Ovary (tissue), 9 donors: ENCODE data around the gene CCDC71L. TPM values are rescaled to one million over a fixed set of nuclear protein-coding genes. Genes with fewer than 3 reads are reported as not detected.

Source experiments
- DNase-seq, 5 donors: peaks; one replicate each; pipeline ENCODE4 v3.0.0-alpha.2; 2019 to 2020
- H3K27ac ChIP-seq, 2 donors: fragments of 200-600 bp; one replicate each; pipeline versions ENCODE4 v1.5.1 to v1.8.0; 2019 to 2022
- H3K27me3 ChIP-seq: fragments of 200-600 bp; one replicate; pipeline ENCODE4 v1.8.0; 2022
- H3K36me3 ChIP-seq: fragments of 200-600 bp; sonication (generic); one replicate; pipeline ENCODE4 v1.5.1; 2019
- H3K4me1 ChIP-seq: one replicate; pipeline ENCODE4 v1.8.1; 2013; ENCODE audit warnings: mild to moderate bottlenecking, moderate library complexity; ENCODE audit not compliant: insufficient read depth
- H3K4me3 ChIP-seq: fragments of 200-600 bp; sonication (generic); one replicate; pipeline ENCODE4 v1.5.1; 2017
- H3K9me3 ChIP-seq, 2 donors: fragments of 200-600 bp in 1 of 2; sonication (generic) in 1 of 2; one replicate each; pipeline versions ENCODE4 v1.5.1 to v1.8.1; 2013 to 2019; ENCODE audit warnings: mild to moderate bottlenecking in 1 of 2, moderate library complexity in 1 of 2
- EP300 ChIP-seq: sonication (generic); formaldehyde crosslinking; IDR thresholded peaks from one replicate; pipeline ENCODE4 v1.6.1; 2017; ENCODE audit warnings: antibody characterized with exemption
- POLR2A ChIP-seq: fragments of 450-650 bp; IDR thresholded peaks from one replicate; pipeline ENCODE4 v1.6.1; 2017; ENCODE audit warnings: antibody characterized with exemption, mild to moderate bottlenecking, moderate library complexity
- WGBS, 3 donors: extraction: QIAGEN DNeasy Blood & Tissue Kit in 1 of 3; methylation state at CpG; one replicate each; pipeline versions ENCODE4 v1.1.5 to v1.1.7; 2013 to 2017; 5-methylcytosine and 5-hydroxymethylcytosine counted together
- intact Hi-C, 4 donors: fragments of 100-400 bp; cut with DNase I; formaldehyde crosslinking; loops; one replicate each; pipeline versions ENCODE4 v1.11.0 to v1.15.1; 2022 to 2023
- polyA plus RNA-seq, 2 donors: library from polyadenylated mRNA; stranded (reverse); fragments of 200-250 nt in 1 of 2; fragments of 350-450 nt in 1 of 2; fragmentation: Illumina TruSeq in 1 of 2; extraction: RNeasy Lipid Tissue Mini Kit (QIAGEN cat#74804) in 1 of 2; gene quantifications; one replicate each; pipeline ENCODE4 v1.2.3, GENCODE V29; 2013 to 2014
- total RNA-seq, 7 donors: library from RNA; depleted of rRNA in 2 of 7; stranded (reverse); fragments of >200 nt in 2 of 7; fragmentation: NEBNext Ultra II Directional in 3 of 7; extraction: Animal tissue kit (Norgen Biotek cat#: 25700) in 3 of 7; gene quantifications; one replicate each; pipeline versions ENCODE4 v1.1.0 to v1.2.4, GENCODE V29; 2016 to 2023
- TF ChIP-seq, protein P1 (sequence below), 3 donors: fragments of 450-650 bp in 2 of 3; fragments of 200-600 bp in 1 of 3; IDR thresholded peaks; one replicate each; pipeline versions ENCODE4 v1.5.1 to v1.8.0; 2016 to 2022; ENCODE audit warnings: antibody characterized with exemption in 3 of 3, mild to moderate bottlenecking in 1 of 3
- donor health status: DM: no; HTN: no; CAD: no; lungs with moderate emphysema.
- donor health status: DM: no; HTN: no; CAD: no.
- donor health status: Bipolar disorder and iron deficiency.
- donor health status: DM: yes; HTN: yes; CAD: no.
- donor health status: DM: no; HTN: no; CAD: no.
- donor health status: DM: yes; HTN: yes; CAD: no.

The CCDC71L gene
- total and polyA plus RNA-seq, 9 donors, result 9.9 to 77.1 (median 18.5) TPM

DNA sequence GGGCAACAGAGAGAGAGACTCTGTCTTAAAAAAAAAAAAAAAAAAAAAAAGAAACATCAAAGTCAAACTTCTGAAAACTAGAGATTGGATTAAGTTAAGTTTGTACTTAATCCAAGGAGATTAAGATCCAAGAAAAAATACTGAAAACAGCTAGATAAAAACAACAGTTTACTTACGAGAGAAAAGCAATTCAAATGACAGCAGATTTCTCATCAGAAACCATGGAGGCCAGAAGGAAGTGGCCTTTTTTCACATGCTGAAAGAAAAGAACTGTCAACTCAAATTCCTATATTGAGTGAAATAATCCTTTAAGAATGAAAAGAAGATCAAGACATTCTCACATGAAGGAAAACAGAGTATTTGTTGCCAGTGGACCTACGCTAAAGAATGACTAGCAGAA lies 5.4 kb upstream of the CCDC71L start:
- Histone ChIP-seq H3K4me1 (no peaks in the 10 kb centered on the region), H3K36me3 (no peaks in the 10 kb centered on the region), H3K27me3 (no peaks in the 10 kb centered on the region), H3K4me3 (no peak overlapping the region), H3K9me3 (no peaks in the 10 kb centered on the region), H3K27ac (no peak overlapping the region)
- intact Hi-C loops, result loop anchor here in 1 of 4 donors (10.0 kb wide), 2 partner anchors 378 to 492 kb away; partner anchors contain the start of gene PRKAR2B
- 82 to 86% (median 83%) methylated on average over 2 of the region's 2 CpGs for WGBS, 3 donors
- DNase-seq, result no peak
- no peak for TF ChIP-seq EP300
- TF ChIP-seq, protein P1, sequence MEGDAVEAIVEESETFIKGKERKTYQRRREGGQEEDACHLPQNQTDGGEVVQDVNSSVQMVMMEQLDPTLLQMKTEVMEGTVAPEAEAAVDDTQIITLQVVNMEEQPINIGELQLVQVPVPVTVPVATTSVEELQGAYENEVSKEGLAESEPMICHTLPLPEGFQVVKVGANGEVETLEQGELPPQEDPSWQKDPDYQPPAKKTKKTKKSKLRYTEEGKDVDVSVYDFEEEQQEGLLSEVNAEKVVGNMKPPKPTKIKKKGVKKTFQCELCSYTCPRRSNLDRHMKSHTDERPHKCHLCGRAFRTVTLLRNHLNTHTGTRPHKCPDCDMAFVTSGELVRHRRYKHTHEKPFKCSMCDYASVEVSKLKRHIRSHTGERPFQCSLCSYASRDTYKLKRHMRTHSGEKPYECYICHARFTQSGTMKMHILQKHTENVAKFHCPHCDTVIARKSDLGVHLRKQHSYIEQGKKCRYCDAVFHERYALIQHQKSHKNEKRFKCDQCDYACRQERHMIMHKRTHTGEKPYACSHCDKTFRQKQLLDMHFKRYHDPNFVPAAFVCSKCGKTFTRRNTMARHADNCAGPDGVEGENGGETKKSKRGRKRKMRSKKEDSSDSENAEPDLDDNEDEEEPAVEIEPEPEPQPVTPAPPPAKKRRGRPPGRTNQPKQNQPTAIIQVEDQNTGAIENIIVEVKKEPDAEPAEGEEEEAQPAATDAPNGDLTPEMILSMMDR (IDR thresholded peaks at IDR 0.05), result no peak
- no peak for TF ChIP-seq POLR2A

DNA sequence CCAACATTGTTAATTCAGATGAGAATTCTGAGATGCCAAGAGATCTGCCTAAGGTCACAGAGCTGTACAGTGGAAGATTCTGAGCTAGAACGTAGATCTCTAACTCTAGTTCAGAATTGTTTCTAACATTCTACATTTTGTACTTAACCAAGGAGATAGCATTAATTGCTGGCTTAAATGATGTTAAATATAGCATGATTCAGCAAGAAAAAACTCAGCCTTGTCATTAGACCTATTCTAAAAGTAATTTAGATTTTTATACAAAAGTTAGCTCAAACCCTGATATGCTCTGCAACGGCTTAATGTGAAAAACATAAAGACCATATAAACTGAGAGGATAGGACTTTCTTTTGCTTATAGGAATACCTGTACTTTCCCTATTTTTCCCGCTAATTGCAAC lies 3.4 kb upstream of the CCDC71L start:
- H3K27ac ChIP-seq, result no peak overlapping the region
- peaks cover 2% of the 10 kb centered on the region for H3K4me1 ChIP-seq
- WGBS, 3 donors, result 56 to 70% (median 69%) methylated on average over 3 of the region's 3 CpGs
- H3K36me3 ChIP-seq, result no peaks in the 10 kb centered on the region
- intact Hi-C loops, result loop anchor here in 1 of 4 donors (10.0 kb wide), 2 partner anchors 380 to 490 kb away; partner anchors contain the start of gene PRKAR2B
- no peaks in the 10 kb centered on the region for H3K9me3 ChIP-seq
- no peak for DNase-seq
- TF ChIP-seq POLR2A, result no peak
- TF ChIP-seq EP300, result no peak
- TF ChIP-seq, protein P1 (IDR thresholded peaks at IDR 0.05), result no peak
- no peaks in the 10 kb centered on the region for H3K27me3 ChIP-seq
- no peak overlapping the region for H3K4me3 ChIP-seq

DNA sequence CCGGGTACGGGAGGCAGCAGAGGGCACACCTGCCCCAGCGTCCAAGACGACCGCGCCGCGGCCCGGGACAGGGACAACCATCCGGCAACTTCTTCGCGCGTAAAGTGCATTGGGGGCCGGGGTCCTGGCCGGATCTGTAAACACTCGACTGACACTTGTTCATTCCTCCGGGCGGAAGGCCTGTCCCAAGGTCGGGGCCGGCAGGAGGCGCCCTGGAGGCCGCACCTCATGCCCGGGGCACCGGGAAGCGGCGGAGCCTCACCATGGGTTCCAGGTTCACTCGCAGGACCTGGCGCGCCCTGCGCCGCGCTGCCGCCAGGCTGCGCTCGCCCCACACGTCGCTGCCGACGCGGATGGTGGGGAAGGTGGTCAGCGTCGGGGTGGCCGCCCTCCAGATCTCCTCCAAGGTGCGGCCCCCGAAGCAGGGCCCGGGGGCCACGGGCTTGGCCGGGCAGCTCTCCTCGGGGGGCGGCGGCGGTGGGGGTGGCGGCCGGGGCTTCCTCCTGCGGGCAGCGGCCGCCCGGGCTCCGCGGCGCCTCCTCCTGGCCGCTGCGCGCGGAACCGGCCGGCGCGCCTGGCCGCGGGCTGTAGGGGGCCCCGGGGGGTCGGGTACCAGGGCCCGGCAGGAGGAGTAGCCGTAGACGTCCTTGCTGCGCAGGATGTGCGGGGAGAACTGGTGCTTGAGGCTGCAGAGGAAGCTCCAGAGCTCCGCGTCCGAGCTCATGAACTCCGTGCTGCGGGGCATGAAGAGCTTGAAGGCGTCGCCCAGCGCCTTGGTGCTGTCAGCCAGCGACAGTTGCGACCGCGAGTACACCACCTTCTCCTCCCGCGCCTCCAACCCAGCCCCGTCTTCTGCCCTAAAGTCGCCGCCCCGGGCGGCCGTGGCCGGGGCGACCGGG lies 746 bp downstream of the CCDC71L start:
- DNase-seq, result peak; percentile 62 to 84 (median 69)
- H3K27ac ChIP-seq, result peak overlapping the region; percentile 72 to 94
- no peaks in the 10 kb centered on the region for H3K27me3 ChIP-seq
- TF ChIP-seq EP300, result no peak
- TF ChIP-seq, protein P1 (IDR thresholded peaks at IDR 0.05), result peak; percentile 36 to 45 (median 38)
- no peak for TF ChIP-seq POLR2A
- WGBS, 3 donors, result 0 to 1% (median 0%) methylated on average over 52 to 101 of the region's 101 CpGs
- H3K4me1 ChIP-seq, result peaks cover 2% of the 10 kb centered on the region
- intact Hi-C loops, result loop anchor here in 1 of 4 donors (10.0 kb wide), 3 partner anchors 115 to 485 kb away; partner anchors contain the start of gene PRKAR2B
- no peaks in the 10 kb centered on the region for H3K36me3 ChIP-seq
- H3K9me3 ChIP-seq, result no peaks in the 10 kb centered on the region
- peak overlapping the region; percentile 82 for H3K4me3 ChIP-seq

DNA sequence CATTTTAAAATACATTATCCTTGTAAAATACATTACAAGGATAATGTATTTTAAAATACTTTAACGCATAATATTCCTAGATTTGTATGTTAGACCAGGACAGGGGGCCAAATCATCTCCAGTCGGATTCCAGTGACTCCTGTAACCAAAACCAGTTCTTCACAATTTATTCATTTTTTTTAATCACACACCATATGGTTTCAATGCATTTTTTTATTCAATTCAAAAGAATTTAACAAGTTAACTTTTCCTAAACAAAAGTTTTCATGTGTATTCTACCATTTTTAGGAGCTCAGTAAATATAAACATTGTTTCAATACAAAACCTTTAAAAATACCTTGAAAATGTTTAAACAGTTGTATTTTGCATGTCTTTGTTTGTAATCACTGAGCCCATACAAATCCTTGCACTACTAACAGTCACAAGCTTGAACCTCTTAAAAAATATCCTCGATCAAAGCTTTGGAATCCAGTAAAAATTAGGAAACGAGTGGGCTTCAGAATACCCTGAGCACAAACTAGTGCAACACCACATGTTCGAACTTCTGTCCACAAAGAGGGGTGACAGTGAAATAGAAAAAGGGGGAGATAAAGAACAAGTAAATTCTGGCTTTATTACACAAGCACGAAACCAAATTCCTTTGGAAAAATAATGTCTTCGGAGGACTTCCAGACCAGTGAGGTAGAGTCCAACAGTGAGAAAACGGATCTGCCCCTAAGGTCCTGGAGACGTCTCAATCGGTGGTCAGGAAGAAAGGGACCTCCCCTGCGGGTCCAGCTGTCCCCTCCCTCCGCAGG lies 1.6 kb downstream of the CCDC71L start:
- Histone ChIP-seq H3K4me1 (peaks cover 2% of the 10 kb centered on the region), H3K4me3 (peak overlapping the region; percentile 82), H3K27ac (peak overlapping the region; percentile 72 to 94), H3K36me3 (no peaks in the 10 kb centered on the region), H3K9me3 (no peaks in the 10 kb centered on the region), H3K27me3 (no peaks in the 10 kb centered on the region)
- intact Hi-C loops, result loop anchor here in 1 of 4 donors (10.0 kb wide), 1 partner anchor 115 kb away; no protein-coding TSS in a partner anchor
- no peak for DNase-seq
- WGBS, 3 donors, result 17 to 19% (median 19%) methylated on average over 12 of the region's 12 CpGs
- TF ChIP-seq, protein P1 (IDR thresholded peaks at IDR 0.05), result no peak
- TF ChIP-seq POLR2A (no peak), EP300 (no peak)
